ENCODE data around the gene AP3D1. TPM values are rescaled to one million over a fixed set of nuclear protein-coding genes. Genes with fewer than 3 reads are reported as not detected.

Gene AP3D1
- total RNA-seq, 1 donor from 2014 or later, result 75.7 TPM

DNA sequence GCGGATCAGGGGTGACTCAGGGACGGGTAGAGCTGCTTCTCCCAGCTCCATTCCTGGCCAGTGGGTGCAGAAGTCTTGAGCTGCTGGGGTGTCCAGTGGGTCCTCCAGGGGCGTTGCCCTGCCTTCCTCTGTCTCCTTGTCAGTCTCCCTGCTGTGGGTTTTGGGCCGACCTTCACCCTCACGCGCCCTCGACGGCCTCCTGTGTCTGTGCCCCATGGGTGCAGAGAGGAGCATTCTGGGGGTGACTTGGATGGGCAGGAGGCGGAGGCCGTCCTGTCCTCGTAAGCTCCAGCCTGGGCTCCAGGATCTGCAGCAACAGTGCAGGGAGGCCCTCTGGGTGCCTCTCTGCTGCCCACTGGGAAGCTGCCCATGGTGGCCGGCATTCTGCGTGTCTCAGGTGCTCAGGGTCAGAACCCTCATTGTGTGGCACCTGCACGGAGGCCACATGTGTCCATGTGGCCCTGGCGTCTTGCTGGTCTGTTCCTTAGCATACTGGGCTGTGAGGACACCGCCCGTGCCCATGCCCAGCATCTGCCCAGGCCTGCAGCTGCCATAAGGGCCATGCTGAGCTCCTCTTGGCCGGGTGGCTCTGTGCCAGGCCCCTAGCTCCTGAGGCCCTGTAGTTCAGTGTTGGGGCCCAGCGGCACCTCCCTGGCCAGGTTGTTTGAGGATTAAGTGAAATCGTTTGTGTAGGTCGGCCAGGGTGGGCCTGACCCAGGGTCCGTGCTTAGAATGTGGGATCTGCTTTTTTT lies 29.7 kb upstream of the AP3D1 start:
- DNase-seq, result no peak

GRCh38 chr19:2180114-2180513 lies 28.7 kb upstream of the AP3D1 start:
- no peak for DNase-seq

- no peak for DNase-seq
These were observed 27.7 kb upstream of the AP3D1 start for GRCh38 chr19:2179095-2179494.

DNA sequence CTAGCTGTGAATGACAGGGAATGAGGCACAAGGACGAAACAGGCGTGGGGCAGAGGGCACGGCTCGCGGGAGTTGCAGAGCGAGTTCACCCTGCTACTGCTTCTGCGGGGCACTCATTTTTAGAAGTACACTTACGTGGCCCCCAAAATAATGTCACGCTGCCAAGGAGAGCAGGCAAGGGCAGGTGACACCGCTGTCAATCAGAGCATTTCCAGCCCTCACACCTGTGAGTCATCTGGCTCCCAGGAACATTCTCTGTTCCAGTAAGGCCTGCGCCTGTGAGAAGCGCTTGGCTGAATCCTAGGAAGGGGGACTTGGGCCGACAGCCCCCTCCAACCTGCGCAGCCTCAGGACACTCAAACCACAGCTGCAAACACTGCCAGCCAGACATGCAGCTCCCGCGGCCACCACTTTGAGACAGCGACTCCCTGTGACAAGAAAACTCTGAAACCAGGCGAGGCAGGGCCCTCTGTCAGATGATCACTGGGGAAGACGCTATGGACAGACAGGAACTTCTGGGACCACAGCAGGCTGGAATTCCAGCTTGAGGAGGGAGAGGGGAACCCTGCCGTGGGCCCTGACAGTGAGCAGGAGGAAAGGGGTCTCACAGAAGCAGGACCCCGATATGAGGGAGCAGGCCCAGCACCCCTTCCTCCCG lies 25.1 kb upstream of the AP3D1 start:
- no peak for DNase-seq

DNA sequence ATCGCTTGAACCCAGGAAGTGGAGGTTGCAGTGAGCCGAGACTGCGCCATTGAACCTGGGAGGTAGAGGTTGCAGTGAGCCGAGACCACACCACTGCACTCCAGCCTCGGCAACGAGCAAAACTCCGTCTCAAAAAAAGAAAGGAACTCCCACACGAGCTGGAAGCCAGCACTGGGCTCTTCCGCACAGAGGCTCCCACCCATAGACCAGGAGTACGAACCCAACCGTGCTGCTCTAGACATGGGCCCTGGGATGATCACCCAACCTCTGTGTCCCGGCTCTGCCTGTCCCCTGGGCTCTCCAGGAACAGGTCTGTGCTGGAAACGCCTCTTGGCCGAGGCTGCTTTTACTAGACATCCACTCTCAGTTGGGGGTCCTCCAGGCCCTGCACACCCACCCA lies 24.4 kb upstream of the AP3D1 start:
- DNase-seq, result no peak

- no peak for DNase-seq
These were observed 22.6 kb upstream of the AP3D1 start for GRCh38 chr19:2173767-2174577.

DNA sequence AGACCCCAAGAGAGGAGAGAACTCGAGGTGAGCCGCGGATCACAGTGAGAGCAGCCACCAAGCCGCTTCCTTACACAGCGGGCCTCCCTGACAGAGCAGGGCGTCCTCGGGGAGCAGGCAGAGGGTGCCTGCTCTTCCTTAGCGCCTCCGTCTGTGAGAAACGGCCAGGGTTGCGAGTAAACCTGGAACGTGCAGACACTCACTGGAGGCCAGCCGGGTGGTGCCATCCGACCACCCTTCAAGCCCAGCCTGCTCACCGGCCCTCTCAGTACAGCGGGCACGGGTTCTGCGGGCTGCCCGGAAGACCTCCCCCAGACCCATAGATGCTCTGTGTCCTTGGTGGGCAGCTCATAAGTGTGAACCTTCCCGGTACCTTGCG lies 22.0 kb upstream of the AP3D1 start:
- DNase-seq, result no peak

- no peak for DNase-seq
These were observed 20.2 kb upstream of the AP3D1 start for GRCh38 chr19:2171349-2172145.

- no peak for DNase-seq
These were observed 19.6 kb upstream of the AP3D1 start for GRCh38 chr19:2170987-2171348.

GRCh38 chr19:2170219-2170618 lies 18.9 kb upstream of the AP3D1 start:
- DNase-seq, result no peak

- peak; percentile 99 for DNase-seq
These were observed 17.5 kb upstream of the AP3D1 start for GRCh38 chr19:2168619-2169424.

DNA sequence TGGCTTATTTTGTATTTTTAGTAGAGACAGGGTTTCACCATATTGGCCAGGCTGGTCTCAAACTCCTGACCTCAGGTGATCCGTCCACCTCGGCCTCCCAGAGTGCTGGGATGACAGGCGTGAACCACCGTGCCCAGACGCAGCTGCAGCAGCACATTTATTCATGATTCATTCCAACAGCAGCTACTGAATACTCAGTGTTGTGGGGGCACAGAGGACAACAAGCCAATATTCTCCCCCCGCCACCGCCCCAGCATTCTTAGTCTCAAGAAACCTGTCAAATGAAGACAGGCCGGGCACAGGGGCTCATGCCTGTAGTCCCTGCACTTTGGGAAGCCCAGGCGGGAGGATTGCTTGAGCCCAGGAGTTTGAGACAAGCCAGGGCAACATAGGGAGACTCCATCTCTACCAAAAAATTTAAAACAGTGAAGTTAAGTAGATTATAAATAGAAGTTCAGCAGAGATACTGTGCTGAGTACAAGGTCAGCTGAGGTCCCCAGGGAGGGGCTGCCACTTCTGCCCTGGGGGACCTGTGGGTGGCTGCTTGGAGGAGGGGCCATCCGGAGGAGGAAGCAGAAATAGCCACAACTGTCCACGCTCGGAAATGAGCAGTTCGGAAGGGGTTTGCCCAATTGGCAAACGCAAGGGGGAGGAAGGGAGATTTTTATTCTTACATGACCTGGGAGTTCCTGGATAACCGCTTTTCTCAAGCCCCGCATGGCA lies 16.7 kb upstream of the AP3D1 start:
- DNase-seq, result peak; percentile 69

- peak; percentile 85 for DNase-seq
These were observed 15.7 kb upstream of the AP3D1 start for GRCh38 chr19:2166741-2167738.

DNA sequence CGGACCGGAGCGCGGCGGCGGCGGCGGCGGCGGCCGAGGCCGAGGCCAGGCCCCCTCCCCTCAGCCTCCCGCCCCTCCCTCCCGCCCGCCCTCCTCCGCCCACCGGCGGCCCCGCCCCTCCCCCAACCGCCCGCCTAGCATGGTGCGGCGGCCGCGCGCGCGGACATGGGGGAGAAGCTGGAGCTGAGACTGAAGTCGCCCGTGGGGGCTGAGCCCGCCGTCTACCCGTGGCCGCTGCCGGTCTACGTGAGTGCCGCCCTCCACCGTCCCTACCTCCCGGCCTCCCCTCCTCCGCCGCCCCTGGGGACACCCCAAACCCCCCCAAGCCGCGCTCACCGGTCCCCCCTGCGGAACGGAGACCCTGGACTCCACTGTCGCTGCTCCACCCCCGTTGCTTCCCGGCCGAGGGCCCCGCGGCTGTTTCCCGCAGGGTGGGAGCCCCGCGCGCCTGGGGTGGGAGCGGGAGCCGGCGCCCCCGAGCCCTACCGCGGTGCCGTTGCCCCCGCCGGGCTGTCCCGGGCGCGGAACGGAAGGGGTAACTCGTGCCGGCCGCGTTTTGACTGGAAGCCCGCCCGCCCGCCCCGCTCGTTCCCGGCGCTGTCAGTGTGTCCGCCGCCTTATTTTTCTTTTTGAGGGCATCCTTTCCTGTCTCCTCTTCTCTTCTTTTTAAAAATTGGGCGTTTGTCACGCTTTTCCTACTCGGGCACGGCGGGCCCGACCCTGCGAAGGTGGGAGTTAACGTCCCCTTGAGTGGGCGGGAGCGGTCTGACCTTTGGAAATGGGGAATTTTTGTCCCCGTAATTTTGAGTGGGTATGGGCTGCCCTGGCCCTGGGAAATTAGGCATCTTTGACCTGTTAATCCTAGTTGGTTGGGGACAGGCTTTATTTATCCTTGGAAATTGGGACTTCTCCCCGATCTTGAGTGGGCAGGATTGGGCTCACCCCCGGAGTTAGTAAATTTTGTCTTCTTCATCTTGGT lies 12.9 kb upstream of the AP3D1 start:
- DNase-seq, result peak; percentile 23

DNA sequence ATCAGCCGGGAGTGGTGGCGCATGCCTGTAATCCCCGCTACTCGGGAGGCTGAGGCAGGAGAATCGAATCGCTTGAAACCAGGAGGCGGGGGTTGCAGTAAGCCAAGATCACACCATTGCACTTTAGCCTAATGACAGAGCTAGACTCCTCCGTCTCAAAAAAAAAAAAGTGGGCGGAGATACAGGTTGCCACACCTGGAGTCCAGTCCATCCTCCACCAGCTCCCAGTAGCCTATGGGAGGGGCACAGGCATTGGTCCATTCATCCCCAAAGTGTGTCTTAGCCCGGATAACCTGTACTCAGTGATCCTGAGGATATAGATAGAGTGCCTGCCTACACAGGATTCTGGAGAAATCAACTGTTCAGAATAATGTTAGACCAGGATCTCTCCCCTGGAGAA lies 9.0 kb upstream of the AP3D1 start:
- no peak for DNase-seq

DNA sequence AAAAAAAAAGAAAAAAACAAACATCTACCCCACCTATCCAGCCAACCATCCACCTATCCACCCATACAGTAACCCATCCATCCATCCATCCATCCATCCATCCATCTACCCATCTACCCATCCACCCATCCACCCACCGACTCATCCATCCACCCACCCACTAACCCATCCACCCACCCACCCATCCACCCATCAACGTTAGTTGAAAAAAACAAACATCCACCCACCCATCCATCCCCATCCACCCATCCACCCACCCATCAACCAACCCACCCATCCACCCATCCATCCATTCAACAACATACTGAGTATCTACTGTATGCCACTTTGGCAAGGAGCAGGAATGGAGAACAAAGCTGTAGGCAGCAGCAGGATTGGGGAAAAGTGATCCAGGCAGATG lies 6.1 kb upstream of the AP3D1 start:
- DNase-seq, result no peak

- DNase-seq, result no peak
These were observed 3.3 kb upstream of the AP3D1 start for GRCh38 chr19:2154587-2155075.

- DNase-seq, result peak; percentile 32
These were observed 500 bp downstream of the AP3D1 start for GRCh38 chr19:2150794-2151338.
